ELR (cell line): ENCODE data around the gene KRTAP27-1.

ENCODE experiments used
- DNase-seq: peaks from one replicate; pipeline ENCODE4 v3.0.0-alpha.2; 2015; ENCODE audit warnings: low read depth

KRTAP27-1 gene, protein sequence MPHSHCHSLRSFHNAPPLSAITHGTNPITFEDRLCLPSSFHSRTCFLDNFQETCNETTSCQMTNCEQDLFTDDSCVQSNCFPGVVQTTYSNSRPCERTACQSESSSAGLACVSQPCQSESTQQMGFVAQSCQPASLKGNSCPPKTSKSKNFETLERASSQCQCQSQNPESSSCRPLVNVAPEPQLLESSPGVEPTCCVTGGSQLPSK

GRCh38 chr21:30337276-30337744 lies at the start of gene KRTAP27-1:
Gene KRTAP27-1 (minus strand): TSS chr21:30337694. CDS start chr21:30337668, 26 bp downstream.
- no peak for DNase-seq

DNA sequence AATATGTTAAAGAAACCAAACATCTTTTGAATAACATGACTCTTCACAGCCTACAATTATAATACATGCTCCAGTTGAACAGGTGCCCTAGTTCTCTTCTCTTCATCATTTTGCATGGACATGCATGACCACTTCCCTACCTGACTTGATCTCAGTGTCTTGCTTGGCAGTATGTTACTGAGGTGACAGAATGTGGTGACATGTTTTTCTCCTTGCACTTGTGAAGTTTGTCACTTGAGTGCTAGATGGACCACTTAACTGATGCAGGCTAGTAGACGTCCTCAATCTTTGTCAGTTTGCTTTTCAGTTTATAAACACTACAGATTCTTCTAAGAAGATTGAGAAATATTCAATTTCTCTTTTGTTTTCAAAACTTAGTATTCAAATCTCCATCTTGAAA lies 44.7 kb upstream of the KRTAP27-1 start:
- DNase-seq, result no peak

GRCh38 chr21:30372139-30372770 lies 34.8 kb upstream of the KRTAP27-1 start, which contains the start of gene KRTAP13-2:
Gene KRTAP13-2 (minus strand): TSS chr21:30372271. CDS start chr21:30372213, 58 bp downstream.
- DNase-seq, result no peak

- DNase-seq, result no peak
These were observed 18.4 kb upstream of the KRTAP27-1 start for GRCh38 chr21:30355906-30356305.

- DNase-seq, result no peak
These were observed 17.0 kb upstream of the KRTAP27-1 start for GRCh38 chr21:30354308-30355005.

DNA sequence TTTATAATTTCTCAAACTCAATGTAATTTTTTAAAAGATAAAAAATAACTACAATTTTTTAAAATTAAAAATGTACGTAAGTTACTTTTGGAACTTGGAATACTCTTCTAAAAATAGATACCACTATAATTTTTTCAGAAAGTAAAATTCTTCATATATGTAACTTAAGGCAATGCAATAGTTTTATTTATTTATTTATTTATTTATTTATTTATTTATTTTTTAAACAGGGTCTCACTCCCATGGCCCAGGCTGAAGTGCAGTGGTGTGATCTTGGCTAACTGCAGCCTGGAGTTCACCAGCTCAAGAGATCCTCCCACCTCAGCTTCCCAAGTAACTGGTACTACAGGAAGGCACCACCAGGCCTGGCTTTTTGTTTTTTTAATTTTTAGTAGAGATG lies 14.0 kb upstream of the KRTAP27-1 start:
- no peak for DNase-seq

GRCh38 chr21:30349572-30349971 lies 12.1 kb upstream of the KRTAP27-1 start:
- no peak for DNase-seq

GRCh38 chr21:30348506-30348905 lies 11.0 kb upstream of the KRTAP27-1 start, which contains the start of gene KRTAP23-1:
Gene KRTAP23-1 (minus strand): TSS chr21:30348606. CDS start chr21:30348606, 0 bp downstream.
- no peak for DNase-seq

DNA sequence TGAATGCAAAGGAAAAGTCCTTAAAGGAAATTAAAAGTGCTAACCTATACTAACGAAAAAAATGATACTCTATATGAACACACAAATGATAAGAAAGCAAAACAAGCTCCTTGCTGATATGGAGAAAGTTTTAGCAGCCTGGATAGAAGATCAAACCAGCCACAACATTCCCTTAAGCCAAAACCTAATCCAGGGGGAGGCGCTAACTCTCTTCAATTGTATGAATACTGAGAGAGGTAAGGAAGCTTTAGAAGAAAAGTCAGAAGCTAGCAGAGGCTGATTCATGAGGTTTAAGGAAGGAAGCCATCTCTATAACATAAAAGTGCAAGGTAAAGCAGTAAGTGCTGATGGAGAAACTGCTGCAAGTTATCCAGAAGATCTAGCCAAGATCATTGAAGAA lies 7.5 kb upstream of the KRTAP27-1 start:
- DNase-seq, result no peak

GRCh38 chr21:30340714-30341573 lies 3.5 kb upstream of the KRTAP27-1 start:
- peak; percentile 23 for DNase-seq

- DNase-seq, result no peak
These were observed 1.2 kb upstream of the KRTAP27-1 start for GRCh38 chr21:30338717-30339116.

DNA sequence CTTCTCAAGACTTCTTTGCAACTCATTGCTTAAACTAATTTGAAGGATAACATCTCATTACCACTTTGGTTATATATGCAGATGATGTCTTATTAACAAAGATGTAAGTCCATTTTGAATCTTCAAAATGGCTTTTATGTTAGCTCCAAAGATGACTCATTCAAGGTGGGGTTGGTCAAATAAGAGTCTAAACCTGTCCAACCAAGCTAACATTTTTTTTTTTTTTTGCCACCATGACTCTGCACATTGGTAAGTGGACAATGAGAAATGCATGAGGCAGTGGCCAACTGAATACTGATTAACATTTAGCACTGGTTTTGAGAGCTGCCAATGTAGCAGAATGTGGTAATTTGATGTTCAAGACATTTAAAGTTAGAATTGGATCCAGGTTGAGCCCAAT lies 278 bp upstream of the KRTAP27-1 start:
- DNase-seq, result no peak

- DNase-seq, result no peak
These were observed 898 bp downstream of the KRTAP27-1 start for GRCh38 chr21:30336596-30336995.

DNA sequence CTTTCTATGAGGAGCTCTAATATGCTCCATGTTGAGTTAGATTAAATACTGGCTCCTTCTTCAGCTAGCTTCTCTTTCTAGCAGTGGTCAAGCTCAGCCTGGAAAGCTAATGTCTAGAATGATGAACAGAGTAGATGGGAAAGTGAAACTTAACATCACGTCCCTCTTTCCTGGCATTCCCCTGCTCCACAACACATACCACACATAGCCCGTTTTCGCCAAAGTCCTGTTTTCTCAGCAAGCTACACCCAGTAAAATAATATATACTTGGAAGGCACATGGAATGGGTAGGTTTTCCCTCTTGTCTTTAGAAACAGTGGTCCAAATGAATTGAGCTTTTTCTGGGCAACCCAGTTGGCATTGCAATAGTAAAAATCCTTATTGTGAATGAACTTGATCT lies 3.8 kb downstream of the KRTAP27-1 start:
- no peak for DNase-seq

- DNase-seq, result no peak
These were observed 4.8 kb downstream of the KRTAP27-1 start for GRCh38 chr21:30332681-30333080.

DNA sequence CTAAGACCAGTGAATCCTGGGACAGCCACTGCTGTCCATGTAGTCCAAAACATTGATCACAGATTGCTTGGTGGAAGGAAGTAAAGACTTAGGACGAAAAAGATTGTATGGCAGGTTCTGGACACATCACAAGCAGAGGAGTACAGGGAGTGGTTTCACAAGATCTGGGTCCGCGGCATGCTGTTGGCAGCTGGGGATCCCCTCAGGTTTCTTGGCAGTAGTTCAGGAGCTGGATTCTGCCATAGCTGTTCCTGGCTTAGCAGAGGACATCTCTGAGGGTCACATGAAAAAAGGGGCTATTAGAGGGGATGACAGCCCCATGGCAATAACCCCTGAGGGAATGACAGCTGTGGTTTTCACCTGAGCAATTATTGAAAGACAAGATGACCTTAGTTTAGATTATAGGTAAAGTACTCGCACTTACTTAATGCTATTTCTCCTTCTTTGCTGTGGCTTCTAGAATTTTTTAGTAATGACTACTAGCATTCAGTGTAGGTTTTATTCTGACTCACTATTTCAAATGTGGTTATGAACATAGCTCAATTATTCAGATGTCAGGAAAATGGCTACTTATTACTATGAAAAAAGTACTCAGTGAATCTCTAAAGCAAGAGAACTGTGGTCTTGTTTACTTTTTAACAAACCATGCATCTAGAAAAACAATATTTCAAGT lies 8.2 kb downstream of the KRTAP27-1 start:
- no peak for DNase-seq

DNA sequence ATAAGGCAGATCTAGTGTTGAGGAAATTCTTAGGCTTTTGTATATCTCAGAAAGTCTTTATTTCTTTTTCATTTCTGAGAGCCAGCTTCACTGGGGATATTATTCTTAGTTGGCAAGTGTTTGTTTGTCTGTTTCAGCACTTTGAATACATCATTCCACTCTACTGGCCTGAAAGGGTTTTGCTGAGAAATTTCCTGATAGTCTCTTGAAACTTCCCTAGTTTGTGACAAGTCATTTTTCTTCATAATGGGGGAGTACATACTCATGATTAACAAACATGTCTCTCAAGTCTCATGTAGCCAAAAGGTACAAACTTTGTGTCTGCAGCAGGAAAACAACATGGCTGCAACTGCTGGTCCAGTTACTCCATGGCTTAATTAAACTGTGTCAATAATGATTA lies 11.1 kb downstream of the KRTAP27-1 start:
- DNase-seq, result no peak

DNA sequence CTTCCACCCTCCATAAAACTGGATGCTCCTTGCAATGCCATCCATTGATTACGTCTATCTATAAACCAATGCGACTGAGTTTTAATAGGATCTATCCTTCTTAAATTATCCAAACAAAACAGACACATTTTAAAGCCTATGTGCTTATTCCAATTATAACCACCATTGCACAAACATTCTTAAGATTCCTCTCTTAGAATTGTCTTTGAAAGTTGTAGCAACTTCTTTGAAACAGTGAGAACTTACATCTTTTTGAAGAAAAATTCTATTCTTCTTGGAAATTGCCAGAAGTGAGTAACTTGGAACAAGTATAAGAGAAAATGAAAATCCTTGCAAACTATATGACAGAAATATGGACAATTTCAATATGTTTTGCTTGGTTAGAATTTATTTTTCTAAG lies 17.3 kb downstream of the KRTAP27-1 start, which contains the start of gene KRTAP26-1:
Gene KRTAP26-1, minus strand, starts transcription at position 101 of the 400 bp plus-strand sequence. CDS start 280 bp downstream, outside the sequence.
- DNase-seq, result no peak

DNA sequence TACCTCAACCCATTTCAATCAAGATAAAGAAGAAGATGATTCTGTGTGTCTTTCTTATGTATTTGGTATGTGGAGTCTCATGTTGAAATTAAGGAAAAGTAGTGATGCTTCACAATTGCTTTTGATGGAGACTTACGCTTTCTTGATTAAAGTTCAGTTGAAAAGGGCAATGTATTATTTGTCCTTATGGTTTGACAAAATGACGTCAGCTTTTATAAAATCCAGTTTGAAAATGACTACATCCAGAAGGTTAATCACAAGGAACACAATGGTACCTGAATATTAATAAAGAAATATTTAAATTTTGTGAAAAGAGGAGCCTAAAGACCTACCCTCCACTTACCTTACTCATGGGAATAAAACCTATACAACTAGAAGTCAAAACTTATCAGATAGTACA lies 21.8 kb downstream of the KRTAP27-1 start:
- DNase-seq, result no peak

DNA sequence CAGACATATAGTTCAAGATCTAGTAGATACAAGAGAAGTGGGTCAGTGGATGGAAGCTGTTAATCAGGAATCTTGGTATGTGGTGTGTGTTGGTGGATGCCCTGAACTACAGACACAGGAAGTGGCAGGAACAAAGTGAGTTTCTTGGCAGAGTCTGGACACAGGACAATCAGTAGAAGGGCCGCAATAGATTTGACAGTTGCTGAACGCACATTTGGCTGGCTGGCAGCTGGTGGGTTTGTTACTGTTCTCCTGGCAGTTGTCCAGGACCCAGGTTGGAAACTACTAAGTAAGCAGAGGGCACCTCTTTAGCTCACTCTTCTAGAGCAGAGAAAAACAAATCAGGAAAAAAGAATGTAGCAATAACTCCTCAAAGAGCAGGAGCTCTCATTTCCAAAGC lies 30.6 kb downstream of the KRTAP27-1 start:
- no peak for DNase-seq

- DNase-seq, result no peak
These were observed 32.4 kb downstream of the KRTAP27-1 start for GRCh38 chr21:30305136-30305535.
